Loucy (cell line): ENCODE data around the gene CELF4.

ENCODE experiments used
- H2AFZ ChIP-seq: fragments of 200-600 bp; sonication (generic); 2 replicates; pipeline ENCODE4 v1.6.0; 2016; ENCODE audit warnings: antibody characterized with exemption, mild to moderate bottlenecking, low read length, moderate library complexity
- H3F3A ChIP-seq: fragments of 200-600 bp; 2 replicates; pipeline ENCODE4 v1.6.0; 2016; ENCODE audit warnings: antibody characterized with exemption, low read depth, mild to moderate bottlenecking
- H3K27me3 ChIP-seq: fragments of 200-600 bp; sonication (generic); 2 replicates; pipeline ENCODE4 v1.6.1; 2014; ENCODE audit warnings: low read length, mild to moderate bottlenecking; ENCODE audit not compliant: insufficient read depth, poor library complexity, severe bottlenecking
- H3K36me3 ChIP-seq: fragments of 200-600 bp; sonication (generic); 2 replicates; pipeline ENCODE4 v1.6.1; 2016; ENCODE audit warnings: low read length; ENCODE audit not compliant: insufficient read depth
- H3K4me1 ChIP-seq: fragments of 200-600 bp; sonication (generic); 2 replicates; pipeline ENCODE4 v1.5.1; 2014; ENCODE audit warnings: low read length, mild to moderate bottlenecking; ENCODE audit not compliant: insufficient read depth, poor library complexity, severe bottlenecking
- H3K4me2 ChIP-seq: fragments of 200-600 bp; sonication (generic); 2 replicates; pipeline ENCODE4 v1.6.0; 2014; ENCODE audit warnings: antibody characterized with exemption, low read length, low read depth, mild to moderate bottlenecking; ENCODE audit not compliant: poor library complexity, severe bottlenecking
- H3K4me3 ChIP-seq: fragments of 200-600 bp; sonication (generic); 2 replicates; pipeline ENCODE4 v1.5.1; 2014; ENCODE audit warnings: low read length, mild to moderate bottlenecking, mixed read lengths; ENCODE audit not compliant: poor library complexity, severe bottlenecking
- H3K79me2 ChIP-seq: fragments of 200-600 bp; sonication (generic); 2 replicates; pipeline ENCODE4 v1.6.1; 2014; ENCODE audit warnings: low read length; ENCODE audit not compliant: insufficient read depth
- H3K9ac ChIP-seq: fragments of 200-600 bp; sonication (generic); 2 replicates; pipeline ENCODE4 v1.6.0; 2014; ENCODE audit warnings: mild to moderate bottlenecking, low read depth, low read length, moderate library complexity; ENCODE audit not compliant: poor library complexity, severe bottlenecking
- H3K9me2 ChIP-seq: fragments of 200-600 bp; sonication (generic); replicated peaks from 2 replicates; pipeline ENCODE4 v1.6.1; 2016; ENCODE audit warnings: low read depth, low read length, mixed read lengths
- H3K9me3 ChIP-seq: fragments of 200-600 bp; sonication (generic); 2 replicates; pipeline ENCODE4 v1.6.1; 2014; ENCODE audit warnings: mild to moderate bottlenecking, antibody characterized with exemption, low read length, low read depth; ENCODE audit not compliant: insufficient read depth
- H4K20me1 ChIP-seq: fragments of 200-600 bp; sonication (generic); 2 replicates; pipeline ENCODE4 v1.6.0; 2014; ENCODE audit warnings: antibody characterized with exemption, low read length, mild to moderate bottlenecking; ENCODE audit not compliant: insufficient read depth, poor library complexity, severe bottlenecking
- CTCF ChIP-seq: fragments of 200-600 bp; sonication (generic); conservative IDR thresholded peaks from 2 replicates; pipeline ENCODE4 v1.5.1; 2014; ENCODE audit warnings: mild to moderate bottlenecking, antibody characterized with exemption, low read length
- EZH2phosphoT487 ChIP-seq: fragments of 200-600 bp; IDR thresholded peaks from 2 replicates; pipeline ENCODE4 v1.6.1; 2018; ENCODE audit warnings: antibody characterized with exemption, mild to moderate bottlenecking, moderate library complexity, borderline replicate concordance

CELF4 gene

GRCh38 chr18:37252342-37252741 is 313.3 kb downstream of the CELF4 start:
- H3F3A ChIP-seq = no peaks in the 10 kb centered on the region
- H2AFZ ChIP-seq = no peak overlapping the region
- no peak for TF ChIP-seq EZH2phosphoT487
- no peak for TF ChIP-seq CTCF
- H3K4me2 ChIP-seq = no peak overlapping the region
- no peaks in the 10 kb centered on the region for H3K79me2 ChIP-seq
- H3K9me2 ChIP-seq = no peaks in the 10 kb centered on the region
- H3K4me1 ChIP-seq = no peaks in the 10 kb centered on the region
- no peak overlapping the region for H3K4me3 ChIP-seq
- H3K9me3 ChIP-seq = no peaks in the 10 kb centered on the region
- H3K27me3 ChIP-seq = no peaks in the 10 kb centered on the region
- no peaks in the 10 kb centered on the region for H4K20me1 ChIP-seq
- H3K9ac ChIP-seq = no peak overlapping the region
- no peaks in the 10 kb centered on the region for H3K36me3 ChIP-seq

GRCh38 chr18:37251679-37252078 is 313.9 kb downstream of the CELF4 start:
- H3K79me2 ChIP-seq = no peaks in the 10 kb centered on the region
- H3K9me3 ChIP-seq = no peaks in the 10 kb centered on the region
- no peaks in the 10 kb centered on the region for H3F3A ChIP-seq
- no peaks in the 10 kb centered on the region for H3K36me3 ChIP-seq
- H3K4me2 ChIP-seq = no peak overlapping the region
- H3K9me2 ChIP-seq = no peaks in the 10 kb centered on the region
- no peaks in the 10 kb centered on the region for H4K20me1 ChIP-seq
- H3K27me3 ChIP-seq = no peaks in the 10 kb centered on the region
- no peaks in the 10 kb centered on the region for H3K4me1 ChIP-seq
- H2AFZ ChIP-seq = no peak overlapping the region
- no peak overlapping the region for H3K4me3 ChIP-seq
- TF ChIP-seq EZH2phosphoT487 (no peak), CTCF (no peak)
- H3K9ac ChIP-seq = no peak overlapping the region

- Histone ChIP-seq H3K4me2 (no peak overlapping the region), H3K4me3 (no peak overlapping the region), H3K9me2 (no peaks in the 10 kb centered on the region), H3K9me3 (no peaks in the 10 kb centered on the region), H2AFZ (no peak overlapping the region), H3K27me3 (no peaks in the 10 kb centered on the region), H3K4me1 (no peaks in the 10 kb centered on the region), H4K20me1 (no peaks in the 10 kb centered on the region), H3K9ac (no peak overlapping the region), H3F3A (no peaks in the 10 kb centered on the region), H3K36me3 (no peaks in the 10 kb centered on the region), H3K79me2 (no peaks in the 10 kb centered on the region)
- TF ChIP-seq CTCF = no peak
- TF ChIP-seq EZH2phosphoT487 = no peak
These were observed 315.5 kb downstream of the CELF4 start for GRCh38 chr18:37249895-37250618.
